ENCODE measurements around the gene PCSK7. TPM values are rescaled to one million over a fixed set of nuclear protein-coding genes. Genes with fewer than 3 reads are reported as not detected.

Gene PCSK7
- total RNA-seq, 4 donors from 2014 or later: 14.5 to 19.9 (median 16.4) TPM

DNA sequence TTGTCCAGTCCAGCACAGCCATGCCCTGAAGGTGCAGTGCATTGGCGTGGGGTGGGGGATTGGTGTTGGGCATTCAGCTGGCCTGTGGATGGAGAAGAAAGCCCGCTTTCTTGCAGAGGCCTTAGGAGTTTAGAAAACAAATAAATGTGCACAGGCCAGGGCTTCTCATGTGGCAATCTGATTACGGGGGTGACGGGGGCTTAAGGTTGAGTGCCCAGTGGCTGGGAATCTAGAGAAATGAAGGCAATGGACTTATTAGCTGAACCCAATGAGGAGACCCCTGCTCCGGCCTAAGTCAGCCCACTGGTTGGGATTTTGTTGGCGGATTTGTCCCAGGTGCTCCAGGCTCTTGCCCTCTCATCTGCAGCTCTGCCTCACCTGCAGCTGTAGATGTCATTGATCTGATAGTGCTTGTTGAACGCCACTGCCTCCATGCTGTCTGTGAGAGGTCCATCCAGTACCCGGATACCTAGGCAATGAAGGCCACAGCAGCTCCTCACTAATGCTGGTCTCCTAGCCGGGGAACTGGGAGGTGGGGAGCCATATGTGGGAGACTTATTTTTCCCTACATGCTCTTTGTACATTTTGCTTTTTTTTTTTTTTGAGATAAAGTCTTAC lies 6.2 kb downstream of the PCSK7 start:
- Histone ChIP-seq H3K9me3 (no peaks in the 10 kb centered on the region), H3K4me1 (peaks cover 27 to 36% of the 10 kb centered on the region in 2 donors)
- ATAC-seq: no peak

DNA sequence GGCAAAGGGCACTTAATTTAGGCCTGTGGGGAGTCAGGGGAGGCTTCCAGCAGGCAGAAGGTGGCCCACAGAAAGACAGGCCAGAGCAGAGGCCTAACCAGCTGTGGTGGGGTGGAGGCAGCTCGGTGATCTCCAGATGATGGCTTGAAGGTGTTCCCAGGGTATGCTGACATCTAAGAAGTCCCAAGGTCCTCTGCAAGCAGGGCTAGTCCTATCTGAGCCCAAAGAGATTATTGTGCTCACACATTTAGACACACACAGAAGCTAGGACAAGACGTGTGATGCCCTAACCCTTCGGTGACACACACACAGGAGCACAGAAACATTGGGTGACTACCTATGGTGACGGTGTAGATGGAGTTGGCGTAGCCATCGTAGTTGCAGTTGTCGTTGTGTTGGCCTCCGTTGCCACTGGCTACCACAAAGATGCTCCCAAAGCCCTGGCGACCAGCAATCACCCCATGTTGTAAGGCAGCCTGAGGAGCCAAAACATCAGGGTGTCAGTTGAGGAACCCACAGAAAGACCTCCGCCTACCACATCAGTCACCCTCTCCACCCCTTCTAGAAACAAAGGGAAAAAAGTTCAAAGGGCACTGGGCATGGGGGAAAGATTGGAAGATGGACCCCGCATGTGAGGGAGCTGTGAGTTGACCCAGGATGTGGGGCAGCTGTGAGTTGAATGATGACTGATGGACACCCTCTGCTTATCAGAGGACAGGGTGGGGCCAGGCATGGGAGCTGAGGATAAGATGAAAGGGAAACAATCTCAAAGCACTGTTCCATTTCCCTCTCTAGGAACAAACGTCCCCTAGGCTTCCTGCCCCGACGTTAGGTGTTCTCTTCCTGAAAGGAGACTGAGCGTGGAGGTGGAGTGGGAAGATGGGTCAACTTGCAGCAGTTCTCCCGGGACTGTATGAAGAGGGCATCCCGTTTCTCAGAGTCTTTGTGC lies 7.9 kb downstream of the PCSK7 start:
- in situ Hi-C loops (cut with MboI; ENCODE audit: low sequenced_read_pairs in 4 of 4): loop anchor here (10.0 kb wide), 4 partner anchors 109 to 439 kb away; partner anchors contain the start of gene ZPR1 (in 1 of the 4)
- intact Hi-C loops (cut with DNase I; ENCODE audit: low total_unique reads): no loop called here
- ATAC-seq: no peak

More for the DNA sequence above, 6.2 kb downstream of the PCSK7 start:
- Histone ChIP-seq H3K27ac (no peak overlapping the region), H3K4me3 (no peak overlapping the region), H3K36me3 (peaks cover 0 to 52% of the 10 kb centered on the region in 2 donors), H3K27me3 (no peaks in the 10 kb centered on the region)
- in situ Hi-C loops (cut with MboI; ENCODE audit: low sequenced_read_pairs in 4 of 4): loop anchor here (5.0 to 25.0 kb wide), 7 partner anchors 43 to 441 kb away; partner anchors contain the start of genes SIDT2 (in 1 of the 4) and ZPR1 (in 1 of the 4)
- no peak for TF ChIP-seq POLR2A (IDR thresholded peaks at IDR 0.05)
- TF ChIP-seq, protein P1, sequence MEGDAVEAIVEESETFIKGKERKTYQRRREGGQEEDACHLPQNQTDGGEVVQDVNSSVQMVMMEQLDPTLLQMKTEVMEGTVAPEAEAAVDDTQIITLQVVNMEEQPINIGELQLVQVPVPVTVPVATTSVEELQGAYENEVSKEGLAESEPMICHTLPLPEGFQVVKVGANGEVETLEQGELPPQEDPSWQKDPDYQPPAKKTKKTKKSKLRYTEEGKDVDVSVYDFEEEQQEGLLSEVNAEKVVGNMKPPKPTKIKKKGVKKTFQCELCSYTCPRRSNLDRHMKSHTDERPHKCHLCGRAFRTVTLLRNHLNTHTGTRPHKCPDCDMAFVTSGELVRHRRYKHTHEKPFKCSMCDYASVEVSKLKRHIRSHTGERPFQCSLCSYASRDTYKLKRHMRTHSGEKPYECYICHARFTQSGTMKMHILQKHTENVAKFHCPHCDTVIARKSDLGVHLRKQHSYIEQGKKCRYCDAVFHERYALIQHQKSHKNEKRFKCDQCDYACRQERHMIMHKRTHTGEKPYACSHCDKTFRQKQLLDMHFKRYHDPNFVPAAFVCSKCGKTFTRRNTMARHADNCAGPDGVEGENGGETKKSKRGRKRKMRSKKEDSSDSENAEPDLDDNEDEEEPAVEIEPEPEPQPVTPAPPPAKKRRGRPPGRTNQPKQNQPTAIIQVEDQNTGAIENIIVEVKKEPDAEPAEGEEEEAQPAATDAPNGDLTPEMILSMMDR (IDR thresholded peaks at IDR 0.05 in 4 of 5, conservative IDR thresholded peaks at IDR 0.05 in 1 of 5): no peak
- intact Hi-C loops (cut with DNase I; ENCODE audit: low total_unique reads): loop anchor here (1.0 to 2.0 kb wide), 3 partner anchors 46 to 435 kb away; partner anchors contain the start of gene APOA5
- DNase-seq: no peak

DNA sequence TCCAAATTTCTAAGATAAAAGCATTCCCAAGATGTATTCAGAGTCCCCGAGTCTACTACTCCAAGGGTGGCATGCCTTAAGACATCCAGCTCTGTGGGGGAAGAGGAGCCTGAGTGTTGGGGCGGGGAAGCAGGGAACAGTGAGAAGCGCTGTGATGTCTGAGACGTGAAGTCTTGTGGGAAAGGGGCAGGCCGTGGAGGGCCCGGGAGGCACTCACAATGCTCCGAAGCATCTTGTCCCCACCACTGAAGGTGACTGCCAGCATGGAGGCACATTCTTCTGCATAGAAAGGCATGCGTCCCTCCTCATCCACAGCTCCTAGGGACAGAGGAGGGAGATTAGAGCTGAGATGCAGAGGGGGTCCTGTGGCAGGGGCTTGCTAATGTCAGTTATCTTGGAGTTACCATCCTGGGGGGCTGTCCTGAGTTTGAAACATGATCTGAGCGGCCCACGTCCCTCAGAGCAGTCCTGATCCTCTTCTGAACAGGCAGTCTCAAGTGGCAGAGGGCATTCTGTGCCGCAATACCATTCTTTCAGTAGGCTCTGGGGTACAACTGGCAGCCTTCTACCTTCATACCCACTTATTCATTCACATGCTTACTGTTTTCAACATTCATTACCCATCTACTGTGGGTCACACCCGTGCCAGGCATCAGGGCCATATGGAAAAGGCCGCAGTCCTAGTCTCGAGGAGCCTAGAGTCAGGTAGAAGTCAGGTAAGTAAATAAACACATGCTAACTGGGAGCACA lies 8.7 kb downstream of the PCSK7 start:
- no peak for ATAC-seq
- no peak for DNase-seq
- intact Hi-C loops (cut with DNase I; ENCODE audit: low total_unique reads) (no loop called here), in situ Hi-C loops (cut with MboI; ENCODE audit: low sequenced_read_pairs in 4 of 4) (loop anchor here (10.0 kb wide), 4 partner anchors 108 to 438 kb away; partner anchors contain the start of gene ZPR1 (in 1 of the 4))
- Histone ChIP-seq H3K9me3 (no peaks in the 10 kb centered on the region), H3K4me1 (peaks cover 46 to 49% of the 10 kb centered on the region in 2 donors), H3K27ac (peak overlapping the region; percentile 80 to 87 (median 82)), H3K27me3 (no peaks in the 10 kb centered on the region), H3K36me3 (peaks cover 0 to 46% of the 10 kb centered on the region in 2 donors), H3K4me3 (no peak overlapping the region)
- TF ChIP-seq, protein P1 (IDR thresholded peaks at IDR 0.05 in 4 of 5, conservative IDR thresholded peaks at IDR 0.05 in 1 of 5): no peak
- no peak for TF ChIP-seq POLR2A (IDR thresholded peaks at IDR 0.05)

More for the DNA sequence above, 7.9 kb downstream of the PCSK7 start:
- Histone ChIP-seq H3K27ac (peak overlapping the region in 3 of 4 donors; percentile 1 to 87 (median 80)), H3K4me3 (no peak overlapping the region), H3K9me3 (no peaks in the 10 kb centered on the region), H3K27me3 (no peaks in the 10 kb centered on the region), H3K4me1 (peaks cover 41 to 44% of the 10 kb centered on the region in 2 donors), H3K36me3 (peaks cover 0 to 46% of the 10 kb centered on the region in 2 donors)
- TF ChIP-seq, protein P1 (IDR thresholded peaks at IDR 0.05 in 4 of 5, conservative IDR thresholded peaks at IDR 0.05 in 1 of 5): no peak
- no peak for TF ChIP-seq POLR2A (IDR thresholded peaks at IDR 0.05)
- DNase-seq: no peak
